HG02678 (cell line): Measurements from ENCODE around the gene SLC8A1.

Experiments
- ATAC-seq: cut with Tn5 transposase; IDR thresholded peaks from one replicate; pipeline ENCODE4 v1.9.1; 2021; ENCODE audit warnings: mild to moderate bottlenecking, moderate library complexity; ENCODE audit not compliant: unreplicated experiment

SLC8A1 gene

GRCh38 chr2:40169856-40170255 lies 282.0 kb downstream of the SLC8A1 start:
- no peak for ATAC-seq

DNA sequence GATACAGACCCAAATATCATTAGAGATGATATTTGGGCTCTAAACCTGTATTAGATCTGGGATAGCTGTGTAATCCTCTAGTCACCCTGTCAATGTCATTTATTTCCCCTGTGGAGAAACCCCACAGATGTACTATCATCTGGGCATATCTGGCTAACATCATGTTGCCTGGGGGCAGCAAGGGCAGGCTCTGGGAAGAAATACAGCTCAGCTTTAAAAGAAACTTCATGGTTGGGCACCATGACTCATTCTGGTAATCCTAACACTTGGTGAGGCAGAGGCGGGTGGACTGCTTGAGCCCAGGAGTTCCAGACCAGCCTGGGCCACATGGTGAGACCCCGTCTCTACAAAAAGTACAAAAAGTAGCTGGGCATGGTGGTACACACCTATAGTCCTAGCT lies 282.5 kb downstream of the SLC8A1 start:
- no peak for ATAC-seq

DNA sequence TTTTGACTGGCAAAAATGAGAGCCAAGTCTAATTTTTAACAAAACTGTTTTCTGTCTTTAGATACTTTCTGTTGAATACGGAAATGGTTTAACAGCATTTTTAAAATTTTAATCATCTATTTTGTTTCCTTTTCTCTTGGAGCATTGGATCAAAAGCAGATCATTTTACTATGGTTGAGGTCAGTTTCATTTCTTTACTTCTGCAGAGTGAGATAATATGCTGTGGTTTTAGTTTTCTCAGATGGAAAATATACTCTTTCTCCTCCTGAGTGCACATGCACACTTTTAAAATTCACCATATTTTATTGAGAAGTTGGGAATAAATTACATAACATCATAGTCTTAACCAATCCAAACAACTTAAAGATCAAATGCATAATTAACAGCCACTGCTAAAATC lies 283.3 kb downstream of the SLC8A1 start:
- no peak for ATAC-seq

GRCh38 chr2:40168032-40168431 lies 283.9 kb downstream of the SLC8A1 start:
- ATAC-seq: no peak

DNA sequence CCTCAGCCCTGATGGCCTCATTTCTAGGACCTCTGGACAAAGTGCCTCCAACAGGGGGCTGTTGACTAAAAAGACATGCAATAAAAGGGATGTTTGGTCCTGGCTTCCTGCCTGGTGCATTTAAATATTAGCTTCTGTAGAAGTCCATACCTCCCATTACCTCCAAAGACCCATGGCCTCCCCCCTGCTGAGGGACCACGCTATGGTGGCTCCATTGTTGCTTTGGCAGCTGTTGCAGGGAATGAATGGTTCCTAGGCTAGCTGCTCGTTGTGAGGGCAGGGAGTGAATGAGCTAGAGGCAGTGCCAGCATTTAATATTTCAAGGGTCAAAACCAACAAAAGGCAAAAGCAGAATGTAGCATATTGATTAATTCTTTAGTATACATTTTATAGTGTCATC lies 285.9 kb downstream of the SLC8A1 start:
- ATAC-seq: no peak

- ATAC-seq: no peak
Measured at GRCh38 chr2:40165509-40165844, 286.4 kb downstream of the SLC8A1 start.

DNA sequence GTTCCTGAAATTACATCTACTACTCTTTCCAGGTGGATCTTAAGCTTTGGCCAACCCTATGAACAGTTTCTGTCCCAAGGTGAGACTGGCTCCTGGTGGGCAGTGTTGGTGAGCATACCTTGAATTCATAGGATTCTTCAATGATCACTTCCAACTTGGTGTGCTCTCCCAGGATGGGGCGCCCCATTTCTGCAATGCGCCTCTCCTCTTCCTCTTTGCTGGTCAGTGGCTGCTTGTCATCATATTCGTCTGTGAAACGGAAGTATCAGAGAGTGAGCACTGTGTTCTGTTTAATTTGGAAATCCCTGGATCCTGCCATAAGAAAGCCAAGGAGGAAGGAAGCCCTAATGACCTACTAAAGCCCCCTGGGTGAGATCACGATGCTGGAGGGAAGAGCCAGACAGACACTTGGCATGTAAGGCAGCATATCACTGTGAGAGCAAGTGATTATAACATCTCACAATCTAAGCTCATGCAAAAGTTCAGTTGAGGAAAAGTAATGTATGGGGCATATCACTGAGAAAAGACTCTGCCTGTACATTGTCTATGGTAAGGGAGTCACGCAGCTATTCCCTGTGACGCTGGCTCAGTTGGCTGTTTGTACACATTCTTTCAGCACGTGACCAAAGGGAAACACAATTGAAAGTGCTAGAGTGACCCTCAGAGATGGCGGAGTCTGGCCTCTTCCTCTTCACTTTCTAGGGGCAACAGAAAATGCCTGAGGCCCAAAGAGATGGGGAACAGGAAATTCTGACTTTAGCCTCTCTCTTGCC lies 287.0 kb downstream of the SLC8A1 start:
- ATAC-seq: no peak

DNA sequence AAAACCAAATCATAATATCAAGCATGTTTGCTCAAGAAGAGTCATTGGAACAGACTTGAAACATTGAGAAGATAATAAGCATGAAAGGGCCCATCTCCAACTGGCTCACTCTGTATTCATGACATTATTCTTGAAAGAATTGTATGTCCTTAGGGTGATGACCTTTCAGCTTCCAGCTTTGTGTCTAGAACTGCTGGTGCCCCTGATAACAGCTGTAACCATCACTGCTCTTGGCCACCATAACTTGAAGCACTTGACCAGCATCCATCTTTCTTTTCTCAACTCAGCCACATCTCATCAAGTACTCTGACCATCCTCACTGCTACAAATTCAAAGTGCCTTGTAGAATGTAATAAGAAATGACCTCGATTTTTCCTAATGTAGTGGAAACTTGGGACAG lies 289.9 kb downstream of the SLC8A1 start:
- no peak for ATAC-seq

GRCh38 chr2:40160751-40161218 lies 291.1 kb downstream of the SLC8A1 start:
- ATAC-seq: no peak

DNA sequence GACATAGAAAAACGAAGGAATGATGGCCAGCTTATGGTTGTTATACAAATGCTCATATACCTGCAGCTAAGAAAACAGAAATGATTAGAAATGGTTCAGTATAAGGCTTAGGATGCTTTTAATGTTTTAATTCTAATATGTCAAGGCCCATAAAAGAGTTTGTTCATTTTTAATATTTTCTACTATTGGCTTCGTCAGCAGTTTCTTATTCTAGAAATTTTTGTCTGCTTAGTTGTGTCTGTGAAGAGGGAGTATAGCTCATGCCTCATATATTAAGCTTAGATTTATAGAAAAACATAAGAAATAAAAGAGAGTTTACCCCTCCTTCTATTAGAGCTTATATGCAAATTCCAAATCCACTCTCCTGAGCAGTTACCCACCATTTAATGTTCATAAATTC lies 292.6 kb downstream of the SLC8A1 start:
- ATAC-seq: no peak

- no peak for ATAC-seq
Measured at GRCh38 chr2:40158781-40159180, 293.1 kb downstream of the SLC8A1 start.

DNA sequence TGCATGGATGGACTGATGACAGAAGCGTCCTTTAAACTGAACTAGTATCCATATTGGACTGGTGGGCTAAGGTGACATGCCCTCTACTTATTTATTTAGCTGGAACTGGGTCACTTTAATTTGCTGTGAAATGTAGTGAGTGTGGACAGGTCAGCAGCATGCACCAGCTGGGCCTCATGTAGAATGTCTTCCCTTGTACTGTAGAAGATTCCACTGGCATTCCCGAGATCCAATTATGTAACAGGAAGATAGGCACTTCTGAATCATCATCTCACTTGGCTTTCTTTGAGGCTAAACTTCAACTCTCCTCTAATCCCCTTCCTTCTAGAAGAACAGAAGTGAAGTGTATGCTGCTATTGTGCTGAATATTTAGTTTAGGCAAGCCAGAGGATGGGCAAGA lies 296.2 kb downstream of the SLC8A1 start:
- no peak for ATAC-seq

DNA sequence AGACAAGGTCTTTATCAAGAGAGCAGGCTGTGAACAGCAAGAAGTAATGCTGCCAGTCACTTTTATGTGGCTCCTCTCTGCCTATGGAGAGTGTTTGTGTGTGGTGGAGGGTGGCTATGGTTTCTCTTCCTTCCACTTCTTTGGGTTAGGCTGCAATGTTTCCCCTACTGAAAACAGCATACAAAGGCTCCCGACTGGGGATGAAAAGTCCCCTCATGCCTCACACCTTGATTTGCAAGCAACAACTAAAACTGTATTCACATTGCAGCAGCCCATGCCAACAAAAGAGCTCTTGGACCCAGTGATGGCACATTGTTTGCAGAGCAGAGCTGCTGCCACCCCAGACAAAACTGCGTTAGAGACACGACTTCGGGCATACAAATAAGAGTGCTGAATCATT lies 301.6 kb downstream of the SLC8A1 start:
- no peak for ATAC-seq

GRCh38 chr2:40148334-40148733 lies 303.6 kb downstream of the SLC8A1 start:
- ATAC-seq: no peak

- ATAC-seq: no peak
Measured at GRCh38 chr2:40147360-40147759, 304.5 kb downstream of the SLC8A1 start.

DNA sequence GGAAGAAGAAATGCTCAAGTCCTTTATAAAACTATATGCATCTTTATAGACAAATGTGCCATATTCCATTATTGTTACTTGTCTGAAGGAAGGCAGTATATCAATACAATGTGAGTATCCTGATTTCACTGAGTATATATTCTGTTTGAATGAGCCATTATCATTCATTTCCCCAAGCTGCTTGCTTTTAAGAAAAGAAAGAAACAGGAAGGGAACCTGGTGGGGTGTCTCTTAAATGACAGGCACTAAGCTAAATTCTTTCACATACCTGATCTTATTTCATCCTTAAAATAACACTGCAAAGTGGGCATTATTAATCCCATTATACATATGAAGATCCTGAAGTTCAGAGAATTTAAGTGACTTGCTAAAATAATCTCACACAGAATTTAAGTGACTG lies 307.9 kb downstream of the SLC8A1 start:
- ATAC-seq: no peak

DNA sequence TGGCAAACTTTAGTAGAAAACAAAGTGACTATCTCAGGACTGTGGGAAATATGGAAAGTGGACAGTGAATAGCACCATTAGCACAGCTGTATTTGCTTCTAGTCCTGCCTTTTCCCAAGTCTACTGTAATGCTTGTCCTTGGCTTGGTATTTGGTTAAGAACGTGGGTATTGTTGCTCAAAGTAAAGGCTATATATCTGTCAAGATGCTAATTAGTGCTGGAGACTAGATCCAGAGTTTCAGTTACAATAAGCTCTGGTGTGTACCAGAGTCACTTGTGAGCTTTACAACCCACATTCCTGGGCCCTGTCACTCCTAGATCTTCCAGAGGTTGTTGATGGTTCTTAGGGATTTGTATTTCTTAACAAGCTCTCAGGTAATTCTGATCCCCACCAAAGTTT lies 313.6 kb downstream of the SLC8A1 start:
- ATAC-seq: no peak

DNA sequence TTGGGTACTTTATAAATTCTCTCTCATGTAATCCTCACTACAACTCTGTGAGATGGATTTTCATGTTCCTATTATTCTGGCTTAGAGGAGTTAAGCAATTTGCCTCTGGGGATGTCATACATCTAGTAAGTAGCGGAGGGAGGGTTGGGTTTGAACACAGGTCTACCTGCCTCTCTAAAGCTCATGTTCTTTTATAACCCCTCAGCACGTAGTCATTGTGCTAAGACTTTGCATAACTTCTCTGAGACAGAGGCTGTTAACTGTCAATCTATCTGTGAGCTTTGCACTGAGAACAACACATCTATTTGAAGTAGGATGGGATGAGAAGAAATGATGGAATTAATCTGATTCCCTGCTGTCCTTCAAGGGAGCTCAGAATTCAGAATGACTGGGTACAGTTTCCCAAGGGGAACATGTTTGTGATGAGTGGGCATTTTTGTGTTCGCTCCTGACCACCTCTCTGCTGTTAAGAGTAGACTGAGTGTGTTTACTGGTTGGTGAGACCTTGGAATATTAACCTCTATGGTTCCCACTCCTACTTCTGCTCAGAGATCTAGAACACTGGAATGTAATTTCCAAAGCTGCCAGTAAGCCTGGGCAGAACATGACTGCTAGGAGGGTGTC lies 320.7 kb downstream of the SLC8A1 start:
- no peak for ATAC-seq

- ATAC-seq: no peak
Measured at GRCh38 chr2:40130251-40130994, 321.5 kb downstream of the SLC8A1 start.

- ATAC-seq: no peak
Measured at GRCh38 chr2:40129725-40130124, 322.2 kb downstream of the SLC8A1 start.

DNA sequence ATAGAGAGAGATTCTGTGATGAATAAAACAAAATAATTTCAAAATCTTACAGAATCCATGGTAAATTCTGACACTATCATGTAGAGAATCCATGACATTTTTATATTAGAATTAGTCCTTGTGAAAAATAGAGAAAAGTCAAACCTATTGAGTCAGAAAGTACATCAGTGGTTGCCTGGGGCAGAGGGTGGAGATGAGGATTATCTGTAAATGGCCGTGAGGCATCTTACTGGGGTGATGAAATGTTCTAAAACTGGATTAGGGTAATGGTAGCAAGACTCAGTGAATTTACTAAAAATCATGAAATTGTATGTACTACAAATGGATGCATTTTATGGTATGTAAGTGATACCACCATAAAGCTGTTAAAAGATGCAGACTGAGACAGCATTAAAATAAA lies 323.1 kb downstream of the SLC8A1 start:
- no peak for ATAC-seq
